ENCODE results near the gene SYNE2. TPM values are rescaled to one million over a fixed set of nuclear protein-coding genes. Genes with fewer than 3 reads are reported as not detected.

SYNE2 gene
- total and polyA plus RNA-seq, 10 of the 15 experiments (the other 5 are each of a cell fraction or from before 2014, with no cell fraction given) = 2.1 to 52.7 (median 38.1) TPM

DNA sequence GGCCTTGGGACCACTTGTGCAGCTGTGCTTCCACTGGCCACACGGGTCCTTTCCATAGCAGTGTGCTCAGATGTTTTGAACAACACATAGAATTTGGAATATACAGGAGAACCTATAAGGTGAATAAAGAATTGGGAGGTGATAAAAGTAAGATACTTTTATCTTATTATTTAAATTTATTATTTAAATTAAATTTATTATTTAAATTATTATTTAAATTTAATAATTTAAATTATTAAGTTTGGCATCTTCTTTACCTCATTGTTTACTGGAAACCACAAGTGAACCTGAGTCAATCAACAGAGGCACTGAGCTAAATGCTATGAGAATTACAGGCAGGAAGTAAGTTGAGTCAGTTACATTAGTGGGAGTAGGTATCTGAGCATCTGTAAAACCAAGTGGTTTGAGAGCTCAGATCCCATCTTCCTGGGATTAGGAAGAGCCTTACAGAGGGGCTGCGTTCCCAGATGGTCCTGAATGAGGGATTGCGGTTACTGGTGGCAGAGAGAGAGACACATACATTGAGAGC, 338.2 kb downstream of the SYNE2 start (continued):
- TF ChIP-seq CUX1 (IDR thresholded peaks at IDR 0.05; ENCODE audit: insufficient replicate concordance, low read depth, low read length) = no peak
- no peak for TF ChIP-seq PAX5 (IDR thresholded peaks at IDR 0.05; ENCODE audit: borderline replicate concordance, low read depth, low read length)

DNA sequence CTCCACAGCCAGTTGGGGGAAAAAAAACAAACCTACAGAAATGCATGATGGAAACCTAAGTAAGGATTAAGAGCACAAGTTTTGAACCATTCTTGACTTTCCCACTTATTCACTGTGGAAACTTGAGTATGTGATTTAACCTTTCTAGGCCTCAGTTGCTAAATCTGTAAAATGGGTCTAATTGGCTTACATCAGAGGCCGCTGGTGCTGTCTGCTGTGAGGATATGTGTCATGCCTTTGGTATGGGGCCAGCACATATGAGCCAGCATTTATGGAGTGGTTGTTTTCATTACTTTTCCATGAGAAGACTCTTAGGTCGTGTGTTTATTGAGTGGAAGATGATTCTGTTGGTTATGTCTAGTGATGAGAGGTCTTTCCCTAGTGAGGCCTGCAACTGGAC, 339.0 kb downstream of the SYNE2 start:
- TF ChIP-seq TCF12 (IDR thresholded peaks at IDR 0.05; ENCODE audit: low read depth, low read length) = no peak
- TF ChIP-seq, protein P1, sequence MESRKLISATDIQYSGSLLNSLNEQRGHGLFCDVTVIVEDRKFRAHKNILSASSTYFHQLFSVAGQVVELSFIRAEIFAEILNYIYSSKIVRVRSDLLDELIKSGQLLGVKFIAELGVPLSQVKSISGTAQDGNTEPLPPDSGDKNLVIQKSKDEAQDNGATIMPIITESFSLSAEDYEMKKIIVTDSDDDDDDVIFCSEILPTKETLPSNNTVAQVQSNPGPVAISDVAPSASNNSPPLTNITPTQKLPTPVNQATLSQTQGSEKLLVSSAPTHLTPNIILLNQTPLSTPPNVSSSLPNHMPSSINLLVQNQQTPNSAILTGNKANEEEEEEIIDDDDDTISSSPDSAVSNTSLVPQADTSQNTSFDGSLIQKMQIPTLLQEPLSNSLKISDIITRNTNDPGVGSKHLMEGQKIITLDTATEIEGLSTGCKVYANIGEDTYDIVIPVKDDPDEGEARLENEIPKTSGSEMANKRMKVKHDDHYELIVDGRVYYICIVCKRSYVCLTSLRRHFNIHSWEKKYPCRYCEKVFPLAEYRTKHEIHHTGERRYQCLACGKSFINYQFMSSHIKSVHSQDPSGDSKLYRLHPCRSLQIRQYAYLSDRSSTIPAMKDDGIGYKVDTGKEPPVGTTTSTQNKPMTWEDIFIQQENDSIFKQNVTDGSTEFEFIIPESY (IDR thresholded peaks at IDR 0.05) = no peak
- no peak for TF ChIP-seq NBN (IDR thresholded peaks at IDR 0.05)
- Histone ChIP-seq H3K4me3 (no peak overlapping the region), H3K27ac (ENCODE audit: control insufficient read depth, insufficient read depth) (no peak overlapping the region), H3K9ac (ENCODE audit: control insufficient read depth, insufficient read depth, low read length) (no peak overlapping the region), H3K79me2 (ENCODE audit: control insufficient read depth, insufficient read depth, low read length) (no peaks in the 10 kb centered on the region), H3K9me3 (replicated peaks; ENCODE audit: control insufficient read depth, insufficient read depth, low read length) (no peaks in the 10 kb centered on the region), H3K4me2 (ENCODE audit: control insufficient read depth, insufficient read depth) (no peak overlapping the region), H3K4me1 (ENCODE audit: control insufficient read depth, insufficient read depth, low read length) (peaks cover 24% of the 10 kb centered on the region), H3K36me3 (ENCODE audit: control insufficient read depth in 2 of 2, insufficient read depth in 2 of 2, low read length in 1 of 2) (peaks cover 1 to 11% of the 10 kb centered on the region in 2 experiments; a peak in 2 of 4 replicates), H4K20me1 (ENCODE audit: control insufficient read depth, insufficient read depth) (no peaks in the 10 kb centered on the region), H2AFZ (ENCODE audit: control insufficient read depth, low read depth, low read length) (no peak overlapping the region), H3K27me3 (replicated peaks in 1 of 2; ENCODE audit: control insufficient read depth in 2 of 2, insufficient read depth in 2 of 2, low read length in 1 of 2) (no peaks in the 10 kb centered on the region)
- ChIA-PET SMC1A (ENCODE audit: uncharacterized antibody, unreplicated experiment) (interaction anchor here (0.8 to 2.3 kb wide), 5 partner anchors 8 to 39 kb away, joined by 3 to 6 read pairs (median 6); no protein-coding TSS in a partner anchor), RAD21 (ENCODE audit: unreplicated experiment) (no interaction called here), CTCF (interaction anchor here (1.2 kb wide), 1 partner anchor 11 kb away, joined by 3 read pairs; no protein-coding TSS in a partner anchor), POLR2A (no interaction called here)
- no TSS peak for BruUV-seq (replicated peaks)
- ATAC-seq = no peak
- in situ Hi-C loops (cut with MboI) = no loop called here
- FAIRE-seq = no peak
- DNase-seq (ENCODE audit: low read depth, low spot score) = no peak
- WGBS (ENCODE audit: insufficient coverage, insufficient replicate concordance, low lambda C conversion rate, missing lambda C conversion rate) = 64% methylated on average over 2 of the region's 2 CpGs
- intact Hi-C loops (cut with micrococcal nuclease; ENCODE audit: unreplicated experiment) = no loop called here
